OCI-LY1 (cell line): ENCODE measurements around the gene NHLRC4.

Experiments
- H2AFZ ChIP-seq: fragments of 200-600 bp; sonication (generic), shearing (Covaris generic); 2 replicates; pipeline ENCODE4 v1.6.0; 2014; ENCODE audit warnings: antibody characterized with exemption, mild to moderate bottlenecking, low read length
- H3F3A ChIP-seq: fragments of 200-600 bp; sonication (generic), shearing (Covaris generic); 2 replicates; pipeline ENCODE4 v1.6.0; 2014; ENCODE audit warnings: mild to moderate bottlenecking, antibody characterized with exemption, low read length, moderate library complexity; ENCODE audit not compliant: insufficient read depth
- H3K27ac ChIP-seq: fragments of 200-600 bp; sonication (generic); 2 replicates; pipeline ENCODE4 v1.5.1; 2014; ENCODE audit warnings: low read length, mixed run types, mild to moderate bottlenecking, low read depth; ENCODE audit not compliant: poor library complexity, severe bottlenecking
- H3K27me3 ChIP-seq: fragments of 200-600 bp; sonication (generic); 2 replicates; pipeline ENCODE4 v1.6.0; 2014; ENCODE audit warnings: antibody characterized with exemption, mild to moderate bottlenecking, low read length, moderate library complexity; ENCODE audit not compliant: insufficient read depth
- H3K36me3 ChIP-seq: fragments of 200-600 bp; sonication (generic); 2 replicates; pipeline ENCODE4 v1.6.1; 2014; ENCODE audit warnings: mild to moderate bottlenecking, antibody characterized with exemption, low read length, moderate library complexity, mixed read lengths; ENCODE audit not compliant: insufficient read depth
- H3K4me1 ChIP-seq: fragments of 200-600 bp; sonication (generic); 2 replicates; pipeline ENCODE4 v1.5.1; 2014; ENCODE audit warnings: mild to moderate bottlenecking, low read length, moderate library complexity; ENCODE audit not compliant: insufficient read depth, severe bottlenecking
- H3K4me2 ChIP-seq: fragments of 200-600 bp; sonication (generic), shearing (Covaris generic); 2 replicates; pipeline ENCODE4 v1.6.1; 2014; ENCODE audit warnings: low read length
- H3K4me3 ChIP-seq: fragments of 200-600 bp; sonication (generic); 2 replicates; pipeline ENCODE4 v1.5.1; 2014; ENCODE audit warnings: low read length, low read depth, mild to moderate bottlenecking, mixed read lengths; ENCODE audit not compliant: poor library complexity, severe bottlenecking
- H3K79me2 ChIP-seq: fragments of 200-600 bp; shearing (Covaris generic); 2 replicates; pipeline ENCODE4 v1.6.1; 2016; ENCODE audit warnings: mixed run types, low read length, mixed read lengths; ENCODE audit not compliant: insufficient read depth
- H3K9ac ChIP-seq: fragments of 200-600 bp; sonication (generic), shearing (Covaris generic); 2 replicates; pipeline ENCODE4 v1.6.1; 2014; ENCODE audit warnings: mild to moderate bottlenecking, low read length, mixed read lengths
- H3K9me2 ChIP-seq: fragments of 200-600 bp; sonication (generic), shearing (Covaris generic); 2 replicates; pipeline ENCODE4 v1.6.1; 2014; ENCODE audit warnings: low read depth, mild to moderate bottlenecking, low read length, mixed read lengths
- H3K9me3 ChIP-seq: fragments of 200-600 bp; shearing (Covaris generic); 2 replicates; pipeline ENCODE4 v1.6.1; 2014; ENCODE audit warnings: low read length, mixed read lengths
- H4K20me1 ChIP-seq: fragments of 200-600 bp; sonication (generic), shearing (Covaris generic); 2 replicates; pipeline ENCODE4 v1.6.0; 2016; ENCODE audit warnings: mild to moderate bottlenecking, low read length; ENCODE audit not compliant: insufficient read depth
- CTCF ChIP-seq: fragments of 200-600 bp; sonication (generic), shearing (Covaris generic); IDR thresholded peaks from 2 replicates; pipeline ENCODE4 v1.5.1; 2017; ENCODE audit warnings: mild to moderate bottlenecking, antibody characterized with exemption, low read length, moderate library complexity, mixed read lengths
- EZH2 ChIP-seq: fragments of 200-600 bp; sonication (generic), shearing (Covaris generic); IDR thresholded peaks from 2 replicates; pipeline ENCODE4 v1.8.0; 2017; ENCODE audit warnings: borderline replicate concordance, mixed run types, mild to moderate bottlenecking, antibody characterized with exemption, low read length, moderate library complexity, mixed read lengths

The NHLRC4 gene

GRCh38 chr16:609984-610383 lies 43.2 kb downstream of the NHLRC4 start:
- Histone ChIP-seq H3K4me2 (no peak overlapping the region), H3K9me3 (peaks cover 4% of the 10 kb centered on the region; the same call in 1 of the 2 replicates), H3K4me1 (no peaks in the 10 kb centered on the region), H4K20me1 (no peaks in the 10 kb centered on the region), H3K27ac (no peak overlapping the region), H3K79me2 (no peaks in the 10 kb centered on the region), H3K4me3 (no peak overlapping the region), H3K9ac (no peak overlapping the region), H3K36me3 (peaks cover 5% of the 10 kb centered on the region; the same call in 1 of the 2 replicates), H3K9me2 (no peaks in the 10 kb centered on the region), H2AFZ (no peak overlapping the region), H3F3A (no peaks in the 10 kb centered on the region), H3K27me3 (no peaks in the 10 kb centered on the region; the same call in 1 of the 2 replicates)
- TF ChIP-seq EZH2 (no peak), CTCF (no peak)

GRCh38 chr16:610513-611381 lies 43.9 kb downstream of the NHLRC4 start:
- no peaks in the 10 kb centered on the region for H3K4me1 ChIP-seq
- H2AFZ ChIP-seq, result no peak overlapping the region
- TF ChIP-seq EZH2 (no peak), CTCF (peak; percentile 85)
- no peaks in the 10 kb centered on the region for H4K20me1 ChIP-seq
- no peaks in the 10 kb centered on the region for H3K79me2 ChIP-seq
- no peaks in the 10 kb centered on the region for H3K9me2 ChIP-seq
- no peak overlapping the region for H3K4me2 ChIP-seq
- H3F3A ChIP-seq, result no peaks in the 10 kb centered on the region
- H3K4me3 ChIP-seq, result no peak overlapping the region
- H3K9ac ChIP-seq, result no peak overlapping the region
- H3K9me3 ChIP-seq, result no peaks in the 10 kb centered on the region
- peaks cover 5% of the 10 kb centered on the region; the same call in 1 of the 2 replicates for H3K36me3 ChIP-seq
- no peaks in the 10 kb centered on the region; the same call in 1 of the 2 replicates for H3K27me3 ChIP-seq
- H3K27ac ChIP-seq, result no peak overlapping the region

GRCh38 chr16:615122-615521 lies 48.3 kb downstream of the NHLRC4 start:
- no peak for TF ChIP-seq EZH2
- no peak for TF ChIP-seq CTCF
- Histone ChIP-seq H3K4me1 (no peaks in the 10 kb centered on the region), H3K9me2 (no peaks in the 10 kb centered on the region), H4K20me1 (no peaks in the 10 kb centered on the region), H3K27me3 (no peaks in the 10 kb centered on the region), H3F3A (no peaks in the 10 kb centered on the region), H3K4me3 (no peak overlapping the region), H2AFZ (no peak overlapping the region), H3K27ac (no peak overlapping the region), H3K79me2 (no peaks in the 10 kb centered on the region), H3K36me3 (no peaks in the 10 kb centered on the region; the same call in 1 of the 2 replicates), H3K4me2 (no peak overlapping the region), H3K9ac (no peak overlapping the region), H3K9me3 (no peaks in the 10 kb centered on the region)
